ENCODE data around the gene OR9K2.
"Not testable (repeated sequence)": the region's sequence is repeated elsewhere in the genome, so short reads cannot be mapped to it uniquely, and the experiment has no call there.

OR9K2 gene

GRCh38 chr12:55126106-55126505 lies at the start of gene OR9K2:
TSS of gene OR9K2 (plus strand) at chr12:55126406. CDS start at chr12:55129835, 3,429 bp downstream.
- DNase-seq (ENCODE audit: low read depth) = no peak

GRCh38 chr12:55092579-55092978 lies 33.6 kb upstream of the OR9K2 start:
- no peak for DNase-seq (ENCODE audit: low read depth)

GRCh38 chr12:55112378-55112875 lies 13.8 kb upstream of the OR9K2 start:
- DNase-seq (ENCODE audit: low read depth) = no peak

GRCh38 chr12:55116152-55116551 lies 10.1 kb upstream of the OR9K2 start:
- DNase-seq (ENCODE audit: low read depth) = no peak

- no peak for DNase-seq (ENCODE audit: low read depth)
Measured at GRCh38 chr12:55132816-55133215, 6.6 kb downstream of the OR9K2 start.

GRCh38 chr12:55142669-55143565 lies 16.7 kb downstream of the OR9K2 start:
- DNase-seq (ENCODE audit: low read depth) = peak; percentile 13

GRCh38 chr12:55143566-55143870 lies 17.3 kb downstream of the OR9K2 start:
- DNase-seq (ENCODE audit: low read depth) = no peak

GRCh38 chr12:55167010-55167640 lies 40.9 kb downstream of the OR9K2 start:
- not testable (repeated sequence) for DNase-seq (ENCODE audit: low read depth)

GRCh38 chr12:55171445-55171844 lies 45.2 kb downstream of the OR9K2 start:
- no peak for DNase-seq (ENCODE audit: low read depth)

GRCh38 chr12:55171846-55172245 lies 45.6 kb downstream of the OR9K2 start:
- not testable (repeated sequence) for DNase-seq (ENCODE audit: low read depth)

- no peak for DNase-seq (ENCODE audit: low read depth)
Measured at GRCh38 chr12:55172686-55173085, 46.5 kb downstream of the OR9K2 start.

GRCh38 chr12:55173456-55173855 lies 47.2 kb downstream of the OR9K2 start:
- DNase-seq (ENCODE audit: low read depth) = no peak

Measured in HS-5 (cell line).